Measurements from ENCODE around the gene ADPRH. TPM values are rescaled to one million over a fixed set of nuclear protein-coding genes. Genes with fewer than 3 reads are reported as not detected.

ADPRH gene
- total RNA-seq, 1 donor, result 4.1 TPM

- TF ChIP-seq CTCF (IDR thresholded peaks at IDR 0.05; ENCODE audit: insufficient read depth, low read length), result no peak
- no peak for DNase-seq (ENCODE audit: low read depth)
- H3K4me3 ChIP-seq (ENCODE audit: low read depth, low read length), result no peak overlapping the region
Observed at GRCh38 chr3:119538772-119539171, 40.5 kb upstream of the ADPRH start.

GRCh38 chr3:119541547-119541946, 37.7 kb upstream of the ADPRH start:
- no peak for DNase-seq (ENCODE audit: low read depth)
- no peak for TF ChIP-seq CTCF (IDR thresholded peaks at IDR 0.05; ENCODE audit: insufficient read depth, low read length)
- H3K4me3 ChIP-seq (ENCODE audit: low read depth, low read length), result no peak overlapping the region

- TF ChIP-seq CTCF (IDR thresholded peaks at IDR 0.05; ENCODE audit: insufficient read depth, low read length), result no peak
- H3K4me3 ChIP-seq (ENCODE audit: low read depth, low read length), result no peak overlapping the region
- DNase-seq (ENCODE audit: low read depth), result no peak
Observed at GRCh38 chr3:119542168-119542767, 37.0 kb upstream of the ADPRH start.

DNA sequence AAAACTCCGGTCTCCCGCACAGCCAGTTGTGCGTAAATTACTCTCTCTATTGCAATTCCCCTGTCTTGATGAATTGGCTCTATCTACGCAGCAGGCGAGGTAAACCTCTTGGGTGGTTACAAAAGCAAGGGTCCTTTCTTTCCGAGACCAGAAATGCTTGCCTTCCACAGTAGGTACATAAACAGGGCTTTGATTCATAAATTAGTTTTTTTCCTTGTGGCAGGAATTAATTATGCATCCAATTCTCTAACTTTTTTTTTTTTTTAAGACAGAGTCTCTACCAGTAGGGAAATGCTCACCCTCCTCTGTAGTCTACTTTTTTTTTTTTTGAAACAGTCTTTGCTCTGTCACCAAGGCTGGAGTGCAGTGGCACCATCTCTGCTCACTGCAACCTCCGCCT, 36.1 kb upstream of the ADPRH start:
- no peak for TF ChIP-seq CTCF (IDR thresholded peaks at IDR 0.05; ENCODE audit: insufficient read depth, low read length)

DNA sequence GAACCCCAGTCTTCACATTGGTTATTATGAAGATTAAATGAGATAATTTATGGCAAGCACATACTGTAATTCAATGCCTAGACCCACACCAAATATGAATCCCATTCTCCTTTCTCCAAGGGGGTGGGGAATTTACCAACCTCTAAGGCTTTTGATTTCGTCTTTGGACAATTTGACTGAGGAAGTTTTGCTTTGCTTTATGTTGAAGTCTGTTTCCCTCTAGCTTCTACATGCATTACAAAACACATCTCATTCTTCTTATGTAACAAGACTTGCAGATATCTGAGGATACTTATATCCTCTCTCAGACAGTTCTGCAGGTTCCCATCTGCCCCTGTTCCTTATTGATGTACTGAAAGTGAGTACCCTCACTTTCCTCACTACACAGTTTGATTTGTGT, 32.1 kb upstream of the ADPRH start:
- no peak for TF ChIP-seq CTCF (IDR thresholded peaks at IDR 0.05; ENCODE audit: insufficient read depth, low read length)
- no peak for DNase-seq (ENCODE audit: low read depth)
- H3K4me3 ChIP-seq (ENCODE audit: low read depth, low read length), result no peak overlapping the region

More for the DNA sequence above, 36.1 kb upstream of the ADPRH start:
- no peak for DNase-seq (ENCODE audit: low read depth)
- no peak overlapping the region for H3K4me3 ChIP-seq (ENCODE audit: low read depth, low read length)

GRCh38 chr3:119548341-119548740, 31.0 kb upstream of the ADPRH start:
- DNase-seq (ENCODE audit: low read depth), result peak; percentile 27
- no peak overlapping the region for H3K4me3 ChIP-seq (ENCODE audit: low read depth, low read length)
- no peak for TF ChIP-seq CTCF (IDR thresholded peaks at IDR 0.05; ENCODE audit: insufficient read depth, low read length)
